ENCODE data around the gene ELP4. TPM values are rescaled to one million over a fixed set of nuclear protein-coding genes. Genes with fewer than 3 reads are reported as not detected.

The ELP4 gene
- total and polyA plus RNA-seq, 9 of the 15 experiments (the other 6 are each of a cell fraction or from before 2014, with no cell fraction given) = 24.1 to 60.3 (median 38.7) TPM

- TF ChIP-seq MNT (conservative IDR thresholded peaks at IDR 0.05) (peak in 1 of 2 experiments; percentile 57; a peak in 1 of 4 replicates), TCF3 (CRISPR knock-in tag; IDR thresholded peaks at IDR 0.05) (peak; percentile 4; the same call in 1 of the 2 replicates), SMARCB1 (IDR thresholded peaks at IDR 0.05; ENCODE audit: insufficient read length, low read depth) (no peak), XRCC3 (IDR thresholded peaks at IDR 0.05) (no peak), ZFP36 (IDR thresholded peaks at IDR 0.05; ENCODE audit: low read depth, low read length, partially characterized antibody) (no peak), HNRNPL (IDR thresholded peaks at IDR 0.05; ENCODE audit: low read depth, low read length) (no peak), SP1 (CRISPR knock-in tag; IDR thresholded peaks at IDR 0.05) (0 out of 2 replicates have a peak, but pooled peaks have one; percentile 55), CCNT2 (IDR thresholded peaks at IDR 0.05; ENCODE audit: borderline replicate concordance, extremely low read depth, insufficient read length, low read depth, low read length) (peak; percentile 29), ZNF217 (CRISPR knock-in tag; IDR thresholded peaks at IDR 0.05) (no peak), ZNF398 (CRISPR knock-in tag; IDR thresholded peaks at IDR 0.05) (no peak), KDM2B (CRISPR knock-in tag; IDR thresholded peaks at IDR 0.05) (0 out of 2 replicates have a peak, but pooled peaks have one; percentile 23), KLF1 (tag; IDR thresholded peaks at IDR 0.05) (no peak), VEZF1 (CRISPR knock-in tag; IDR thresholded peaks at IDR 0.05) (peak; percentile 56), CHD2 (IDR thresholded peaks at IDR 0.05; ENCODE audit: low read depth, low read length) (peak; percentile 83), NFIX (CRISPR knock-in tag; IDR thresholded peaks at IDR 0.05; ENCODE audit: low read depth) (no peak), TFE3 (CRISPR knock-in tag; IDR thresholded peaks at IDR 0.05) (no peak), BRD4 (IDR thresholded peaks at IDR 0.05) (peak; percentile 16; the same call in 1 of the 2 replicates), ZBTB34 (CRISPR knock-in tag; IDR thresholded peaks at IDR 0.05) (no peak), GTF2E2 (tag; IDR thresholded peaks at IDR 0.05) (0 out of 2 replicates have a peak, but pooled peaks have one; percentile 47)
Measured at GRCh38 chr11:31509429-31510345, at the start of gene ELP4, which contains the start of gene IMMP1L (continued).

Measured in K562 (cell line).